Ovary (tissue), 9 donors: Measurements from ENCODE around the gene BPIFB4. TPM values are rescaled to one million over a fixed set of nuclear protein-coding genes. Genes with fewer than 3 reads are reported as not detected.
"Not testable (repeated sequence)": the region's sequence is repeated elsewhere in the genome, so short reads cannot be mapped to it uniquely, and the experiment has no call there.

Experiments used
- DNase-seq, 5 donors: peaks; one replicate each; pipeline ENCODE4 v3.0.0-alpha.2; 2019 to 2020
- H3K27ac ChIP-seq, 2 donors: fragments of 200-600 bp; one replicate each; pipeline versions ENCODE4 v1.5.1 to v1.8.0; 2019 to 2022
- H3K27me3 ChIP-seq: fragments of 200-600 bp; one replicate; pipeline ENCODE4 v1.8.0; 2022
- H3K36me3 ChIP-seq: fragments of 200-600 bp; sonication (generic); one replicate; pipeline ENCODE4 v1.5.1; 2019
- H3K4me1 ChIP-seq: one replicate; pipeline ENCODE4 v1.8.1; 2013; ENCODE audit warnings: mild to moderate bottlenecking, moderate library complexity; ENCODE audit not compliant: insufficient read depth
- H3K4me3 ChIP-seq: fragments of 200-600 bp; sonication (generic); one replicate; pipeline ENCODE4 v1.5.1; 2017
- H3K9me3 ChIP-seq, 2 donors: fragments of 200-600 bp in 1 of 2; sonication (generic) in 1 of 2; one replicate each; pipeline versions ENCODE4 v1.5.1 to v1.8.1; 2013 to 2019; ENCODE audit warnings: mild to moderate bottlenecking in 1 of 2, moderate library complexity in 1 of 2
- EP300 ChIP-seq: sonication (generic); formaldehyde crosslinking; IDR thresholded peaks from one replicate; pipeline ENCODE4 v1.6.1; 2017; ENCODE audit warnings: antibody characterized with exemption
- POLR2A ChIP-seq: fragments of 450-650 bp; IDR thresholded peaks from one replicate; pipeline ENCODE4 v1.6.1; 2017; ENCODE audit warnings: antibody characterized with exemption, mild to moderate bottlenecking, moderate library complexity
- WGBS, 3 donors: extraction: QIAGEN DNeasy Blood & Tissue Kit in 1 of 3; methylation state at CpG; one replicate each; pipeline versions ENCODE4 v1.1.5 to v1.1.7; 2013 to 2017; 5-methylcytosine and 5-hydroxymethylcytosine counted together
- intact Hi-C, 4 donors: fragments of 100-400 bp; cut with DNase I; formaldehyde crosslinking; loops; one replicate each; pipeline versions ENCODE4 v1.11.0 to v1.15.1; 2022 to 2023
- polyA plus RNA-seq, 2 donors: library from polyadenylated mRNA; stranded (reverse); fragments of 200-250 nt in 1 of 2; fragments of 350-450 nt in 1 of 2; fragmentation: Illumina TruSeq in 1 of 2; extraction: RNeasy Lipid Tissue Mini Kit (QIAGEN cat#74804) in 1 of 2; gene quantifications; one replicate each; pipeline ENCODE4 v1.2.3, GENCODE V29; 2013 to 2014
- total RNA-seq, 7 donors: library from RNA; depleted of rRNA in 2 of 7; stranded (reverse); fragments of >200 nt in 2 of 7; fragmentation: NEBNext Ultra II Directional in 3 of 7; extraction: Animal tissue kit (Norgen Biotek cat#: 25700) in 3 of 7; gene quantifications; one replicate each; pipeline versions ENCODE4 v1.1.0 to v1.2.4, GENCODE V29; 2016 to 2023
- TF ChIP-seq, protein P1 (sequence below), 3 donors: fragments of 450-650 bp in 2 of 3; fragments of 200-600 bp in 1 of 3; IDR thresholded peaks; one replicate each; pipeline versions ENCODE4 v1.5.1 to v1.8.0; 2016 to 2022; ENCODE audit warnings: antibody characterized with exemption in 3 of 3, mild to moderate bottlenecking in 1 of 3
- donor health status: DM: no; HTN: no; CAD: no; lungs with moderate emphysema.
- donor health status: DM: no; HTN: no; CAD: no.
- donor health status: Bipolar disorder and iron deficiency.
- donor health status: DM: yes; HTN: yes; CAD: no.
- donor health status: DM: no; HTN: no; CAD: no.
- donor health status: DM: yes; HTN: yes; CAD: no.

The BPIFB4 gene
- total and polyA plus RNA-seq, 9 donors, result not detected

DNA sequence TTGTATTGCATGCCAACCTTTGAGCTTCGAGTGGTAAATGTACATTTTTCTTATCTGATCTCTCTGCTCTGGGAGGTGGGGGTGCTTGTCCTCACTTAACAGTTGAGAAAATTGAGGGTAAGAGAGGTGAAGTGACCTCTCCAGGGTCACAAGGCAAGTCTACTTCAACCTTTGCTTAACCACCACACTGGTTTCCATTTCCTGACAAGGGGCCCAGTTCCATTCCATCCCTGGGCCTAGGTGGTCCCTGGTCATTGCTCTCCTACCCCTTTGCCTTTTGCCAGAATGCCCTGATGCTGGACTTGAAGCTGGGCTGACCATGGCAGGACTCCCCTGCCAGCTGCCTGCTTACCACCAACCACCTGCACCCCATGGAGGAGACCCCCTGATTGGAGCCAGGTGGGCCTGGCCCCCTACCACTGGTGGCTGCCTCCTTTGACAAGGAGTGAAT, 35.7 kb upstream of the BPIFB4 start:
- H3K27ac ChIP-seq, result no peak overlapping the region
- no peaks in the 10 kb centered on the region for H3K27me3 ChIP-seq
- peaks cover 0 to 6% of the 10 kb centered on the region in 2 donors for H3K9me3 ChIP-seq
- H3K4me1 ChIP-seq, result no peaks in the 10 kb centered on the region
- no peak for DNase-seq
- TF ChIP-seq POLR2A, result no peak
- TF ChIP-seq, protein P1, sequence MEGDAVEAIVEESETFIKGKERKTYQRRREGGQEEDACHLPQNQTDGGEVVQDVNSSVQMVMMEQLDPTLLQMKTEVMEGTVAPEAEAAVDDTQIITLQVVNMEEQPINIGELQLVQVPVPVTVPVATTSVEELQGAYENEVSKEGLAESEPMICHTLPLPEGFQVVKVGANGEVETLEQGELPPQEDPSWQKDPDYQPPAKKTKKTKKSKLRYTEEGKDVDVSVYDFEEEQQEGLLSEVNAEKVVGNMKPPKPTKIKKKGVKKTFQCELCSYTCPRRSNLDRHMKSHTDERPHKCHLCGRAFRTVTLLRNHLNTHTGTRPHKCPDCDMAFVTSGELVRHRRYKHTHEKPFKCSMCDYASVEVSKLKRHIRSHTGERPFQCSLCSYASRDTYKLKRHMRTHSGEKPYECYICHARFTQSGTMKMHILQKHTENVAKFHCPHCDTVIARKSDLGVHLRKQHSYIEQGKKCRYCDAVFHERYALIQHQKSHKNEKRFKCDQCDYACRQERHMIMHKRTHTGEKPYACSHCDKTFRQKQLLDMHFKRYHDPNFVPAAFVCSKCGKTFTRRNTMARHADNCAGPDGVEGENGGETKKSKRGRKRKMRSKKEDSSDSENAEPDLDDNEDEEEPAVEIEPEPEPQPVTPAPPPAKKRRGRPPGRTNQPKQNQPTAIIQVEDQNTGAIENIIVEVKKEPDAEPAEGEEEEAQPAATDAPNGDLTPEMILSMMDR (IDR thresholded peaks at IDR 0.05), result no peak
- TF ChIP-seq EP300, result no peak
- intact Hi-C loops, result no loop called here
- 52 to 68% (median 56%) methylated on average over 1 of the region's 1 CpG for WGBS, 3 donors
- no peaks in the 10 kb centered on the region for H3K36me3 ChIP-seq
- no peak overlapping the region for H3K4me3 ChIP-seq

DNA sequence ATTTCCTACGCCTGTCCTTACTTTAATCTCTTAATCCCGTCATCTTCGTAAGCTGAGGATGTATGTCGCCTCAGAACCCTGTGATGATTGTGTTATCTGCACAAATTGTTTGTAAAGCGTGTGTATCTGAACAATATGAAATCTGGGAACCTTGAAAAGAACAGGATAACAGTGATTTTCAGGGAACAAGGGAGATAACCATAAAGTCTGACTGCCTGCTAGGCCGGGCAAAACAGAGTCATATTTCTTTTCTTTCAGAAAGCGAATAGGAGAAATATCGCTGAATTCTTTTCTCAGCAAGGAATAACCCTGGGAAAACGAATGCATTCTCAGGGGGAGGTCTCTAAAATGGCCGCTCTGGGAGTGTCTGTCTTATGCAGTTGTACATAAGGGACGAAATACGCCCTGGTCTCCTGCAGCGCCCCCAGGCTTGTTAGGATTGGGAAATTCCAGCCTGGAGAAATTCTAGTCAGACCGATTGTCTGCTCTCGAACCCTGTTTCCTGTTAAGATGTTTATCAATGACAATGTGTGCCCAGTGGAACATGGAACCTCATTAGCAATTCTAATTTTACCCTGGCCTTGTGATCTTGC, 34.2 kb upstream of the BPIFB4 start:
- H3K4me1 ChIP-seq, H3K27ac ChIP-seq, H3K36me3 ChIP-seq, intact Hi-C loops, DNase-seq, H3K27me3 ChIP-seq, H3K4me3 ChIP-seq, H3K9me3 ChIP-seq: not testable (repeated sequence)
- 80 to 86% (median 80%) methylated on average over 15 of the region's 15 CpGs for WGBS, 3 donors

DNA sequence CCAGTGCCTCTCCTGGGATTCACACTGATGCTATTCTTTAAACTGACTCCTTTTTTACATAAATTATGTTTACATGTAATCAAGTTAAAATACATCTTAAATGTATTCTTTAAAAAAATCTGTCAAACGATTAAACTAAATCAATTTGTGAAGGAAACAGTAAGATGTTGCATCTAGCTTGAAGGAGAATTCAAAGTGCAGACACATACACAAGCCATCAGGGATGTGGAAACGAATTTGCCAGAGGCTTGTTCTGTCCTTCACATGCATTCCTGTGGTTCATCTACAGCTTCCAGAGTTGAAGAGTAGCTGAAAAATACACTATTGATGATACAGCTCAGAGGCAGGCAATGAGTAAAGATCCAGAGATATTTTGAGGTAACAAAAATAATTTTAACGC, 33.0 kb upstream of the BPIFB4 start:
- H3K4me1 ChIP-seq, result no peaks in the 10 kb centered on the region
- no peak overlapping the region for H3K4me3 ChIP-seq
- intact Hi-C loops, result no loop called here
- peaks cover 0 to 6% of the 10 kb centered on the region in 2 donors for H3K9me3 ChIP-seq
- no peak for DNase-seq
- WGBS, 3 donors, result 72 to 77% (median 75%) methylated on average over 3 of the region's 3 CpGs
- H3K27ac ChIP-seq, result no peak overlapping the region
- no peaks in the 10 kb centered on the region for H3K36me3 ChIP-seq
- no peak for TF ChIP-seq POLR2A
- TF ChIP-seq, protein P1 (IDR thresholded peaks at IDR 0.05), result no peak
- TF ChIP-seq EP300, result no peak
- H3K27me3 ChIP-seq, result no peaks in the 10 kb centered on the region

DNA sequence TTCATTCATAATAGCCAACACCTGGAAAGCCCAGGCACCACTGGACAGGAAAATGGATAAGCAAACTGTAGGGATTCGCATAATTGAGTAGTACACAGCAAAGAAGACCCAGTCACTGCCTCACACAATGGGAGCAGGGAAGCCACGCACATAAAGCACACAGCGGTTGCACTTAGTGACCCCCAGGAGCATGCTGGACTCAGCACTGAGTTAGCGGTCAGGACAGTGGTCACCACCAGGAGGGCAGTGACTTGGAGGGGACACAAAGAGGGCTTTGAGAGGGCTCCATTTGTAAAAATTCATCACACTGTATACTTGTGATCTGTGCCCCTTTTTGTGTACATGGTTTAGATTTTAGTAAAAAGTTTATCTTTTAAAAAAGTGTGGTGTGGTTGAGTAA, 28.1 kb upstream of the BPIFB4 start:
- H3K27me3 ChIP-seq, result no peaks in the 10 kb centered on the region
- TF ChIP-seq POLR2A, result no peak
- no peak for TF ChIP-seq EP300
- TF ChIP-seq, protein P1 (IDR thresholded peaks at IDR 0.05), result no peak
- intact Hi-C loops, result no loop called here
- H3K36me3 ChIP-seq, result no peaks in the 10 kb centered on the region
- WGBS, 3 donors, result 63 to 86% (median 72%) methylated on average over 4 of the region's 4 CpGs
- H3K27ac ChIP-seq, result no peak overlapping the region
- DNase-seq, result no peak
- no peaks in the 10 kb centered on the region for H3K4me1 ChIP-seq
- no peaks in the 10 kb centered on the region for H3K9me3 ChIP-seq
- H3K4me3 ChIP-seq, result no peak overlapping the region

DNA sequence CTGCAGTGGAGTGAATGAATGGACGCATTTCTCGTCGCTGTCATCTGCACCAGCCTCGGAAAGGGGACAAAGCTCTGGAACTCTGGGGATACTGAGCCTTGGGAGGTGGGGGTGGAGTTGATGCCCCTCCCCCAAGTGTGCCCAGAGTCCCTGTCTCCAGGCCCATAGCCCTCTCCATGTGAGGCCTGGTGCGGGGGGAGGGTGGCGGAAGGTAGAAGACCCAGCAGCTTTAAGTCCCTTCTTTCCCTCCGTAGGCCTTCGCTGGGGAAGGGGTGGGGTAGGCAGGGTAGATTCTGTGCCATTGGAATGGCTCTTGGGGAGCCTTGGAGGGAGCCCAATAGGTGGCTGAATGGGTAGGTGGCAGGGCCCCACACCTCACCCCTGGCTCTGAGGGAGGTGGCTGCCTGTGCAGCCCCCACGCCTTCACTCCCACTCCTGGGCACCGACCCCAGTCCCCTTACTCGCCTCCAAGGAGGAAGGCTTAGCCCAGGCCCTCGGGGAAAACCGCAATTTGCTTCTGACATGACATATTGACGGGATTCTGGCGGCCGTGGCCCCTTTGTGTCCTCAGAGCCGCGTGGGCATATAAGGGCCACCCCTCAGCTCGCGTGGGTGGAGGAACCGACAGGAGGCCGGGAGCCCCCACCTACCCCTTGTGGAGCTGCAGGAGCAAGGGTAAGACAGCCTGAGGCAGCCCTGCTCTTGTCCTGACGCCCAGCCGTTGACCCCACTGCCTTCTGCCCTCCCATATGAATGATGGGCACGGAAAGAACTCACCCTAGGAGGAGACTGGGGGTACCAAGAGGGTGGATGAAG, 25.9 kb upstream of the BPIFB4 start, which contains the start of gene BPIFB3:
Gene BPIFB3 (plus strand): TSS at position 613 of the 816 bp plus-strand sequence. CDS start 1,533 bp downstream, outside the sequence.
- no peak within 1 kb of the TSS for H3K4me3 ChIP-seq
- TF ChIP-seq POLR2A (no peak), EP300 (no peak)
- TF ChIP-seq, protein P1 (IDR thresholded peaks at IDR 0.05), result no peak
- no peak within 1 kb of the TSS for H3K27ac ChIP-seq
- no peaks in the 10 kb centered on the region for H3K9me3 ChIP-seq
- 51 to 62% (median 52%) methylated on average over 25 of the region's 25 CpGs for WGBS, 3 donors
- no peaks in the 10 kb centered on the region for H3K27me3 ChIP-seq
- no peaks in the 10 kb centered on the region for H3K36me3 ChIP-seq
- intact Hi-C loops, result no loop called here
- no peak for DNase-seq
- H3K4me1 ChIP-seq, result no peaks in the 10 kb centered on the region
